Jurkat, Clone E6-1 (cell line): ENCODE measurements around the gene PSAT1. TPM values are rescaled to one million over a fixed set of nuclear protein-coding genes. Genes with fewer than 3 reads are reported as not detected.
A peak's percentile ranks its signal among the peaks of the same experiment; 100 is the strongest.
"Not testable (repeated sequence)": the region's sequence is repeated elsewhere in the genome, so short reads cannot be mapped to it uniquely, and the experiment has no call there.

Experiments used
- DNase-seq: peaks from one replicate; pipeline ENCODE4 v3.0.0-alpha.2; 2011; ENCODE audit warnings: low read depth, low spot score
- H3K4me3 ChIP-seq: 2 replicates; pipeline ENCODE4 v1.5.1; 2011; ENCODE audit warnings: mild to moderate bottlenecking, low read length, control low read depth, moderate library complexity
- polyA plus RNA-seq: library from polyadenylated mRNA; unstranded; fragments of >200 nt; gene quantifications from one replicate; pipeline ENCODE4 v1.2.1, GENCODE V29; 2012; ENCODE audit warnings: missing spikeins; ENCODE audit not compliant: insufficient read length, insufficient read depth

Gene PSAT1
- 161 TPM for polyA plus RNA-seq

DNA sequence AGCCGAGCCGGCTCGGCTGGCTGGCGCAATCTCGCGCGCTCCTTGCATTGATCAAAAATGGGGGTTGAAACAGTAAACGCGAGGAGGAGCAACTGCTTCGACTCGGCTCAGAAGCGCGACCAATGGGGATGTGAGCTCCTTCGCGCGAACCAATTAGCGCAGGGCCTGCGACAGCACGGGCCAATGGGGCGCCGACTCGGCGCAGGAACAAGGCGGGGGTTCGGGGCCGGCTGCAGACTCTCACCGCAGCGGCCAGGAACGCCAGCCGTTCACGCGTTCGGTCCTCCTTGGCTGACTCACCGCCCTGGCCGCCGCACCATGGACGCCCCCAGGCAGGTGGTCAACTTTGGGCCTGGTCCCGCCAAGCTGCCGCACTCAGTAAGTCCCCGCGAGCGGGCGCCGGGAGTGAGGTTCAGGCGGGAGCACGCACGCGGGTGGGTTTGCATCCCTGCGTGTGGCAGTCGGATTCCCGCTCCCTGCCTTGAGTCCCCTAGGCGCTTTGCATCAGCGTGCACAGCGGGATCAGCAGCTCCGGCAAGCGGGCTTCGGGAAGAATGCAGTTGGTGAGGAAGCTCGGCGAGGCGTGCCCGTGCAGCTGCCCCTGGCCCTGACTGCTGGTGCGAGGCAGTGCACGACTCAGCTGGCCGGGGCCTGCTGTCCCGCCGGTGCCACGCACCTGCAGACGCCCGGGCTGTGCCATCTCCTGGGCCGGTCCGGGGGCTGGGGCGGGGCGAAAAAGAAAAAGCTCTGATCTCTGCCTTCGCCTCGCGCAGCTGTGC, at the start of gene PSAT1:
TSS of gene PSAT1 (plus strand) at position 233 of the 779 bp plus-strand sequence. CDS start at position 319, 86 bp downstream.
- DNase-seq, result peak; percentile 96
- peak within 1 kb of the TSS; percentile 94 for H3K4me3 ChIP-seq

GRCh38 chr9:78248635-78249034, 48.3 kb upstream of the PSAT1 start:
- no peak overlapping the region for H3K4me3 ChIP-seq
- DNase-seq, result no peak

DNA sequence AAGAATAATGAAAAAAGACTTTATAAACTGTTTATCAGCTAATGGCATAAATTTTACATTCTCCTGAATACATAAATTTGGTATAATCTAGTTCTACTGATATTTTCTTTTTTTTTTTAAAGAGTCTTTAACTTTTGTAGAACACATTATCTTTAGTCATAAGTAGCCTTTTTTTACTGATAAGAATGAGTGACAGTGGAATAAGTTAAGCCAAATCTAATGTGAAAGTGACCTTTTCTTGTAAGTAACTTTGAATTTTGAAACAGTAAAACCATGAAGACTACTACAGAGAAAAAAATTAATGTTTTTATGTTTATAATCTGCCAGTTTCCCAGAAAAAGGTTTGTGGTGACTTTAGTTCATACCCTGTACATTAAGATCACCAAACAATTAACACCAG, 47.4 kb upstream of the PSAT1 start:
- H3K4me3 ChIP-seq, result no peak overlapping the region
- no peak for DNase-seq

GRCh38 chr9:78252616-78253015, 44.3 kb upstream of the PSAT1 start:
- no peak for DNase-seq
- H3K4me3 ChIP-seq, result no peak overlapping the region

GRCh38 chr9:78253285-78253684, 43.6 kb upstream of the PSAT1 start:
- no peak for DNase-seq
- no peak overlapping the region for H3K4me3 ChIP-seq

GRCh38 chr9:78261403-78262001, 35.4 kb upstream of the PSAT1 start:
- peak; percentile 48 for DNase-seq
- no peak overlapping the region for H3K4me3 ChIP-seq

- DNase-seq, result no peak
These were observed 34.3 kb upstream of the PSAT1 start for GRCh38 chr9:78262655-78263054.

DNA sequence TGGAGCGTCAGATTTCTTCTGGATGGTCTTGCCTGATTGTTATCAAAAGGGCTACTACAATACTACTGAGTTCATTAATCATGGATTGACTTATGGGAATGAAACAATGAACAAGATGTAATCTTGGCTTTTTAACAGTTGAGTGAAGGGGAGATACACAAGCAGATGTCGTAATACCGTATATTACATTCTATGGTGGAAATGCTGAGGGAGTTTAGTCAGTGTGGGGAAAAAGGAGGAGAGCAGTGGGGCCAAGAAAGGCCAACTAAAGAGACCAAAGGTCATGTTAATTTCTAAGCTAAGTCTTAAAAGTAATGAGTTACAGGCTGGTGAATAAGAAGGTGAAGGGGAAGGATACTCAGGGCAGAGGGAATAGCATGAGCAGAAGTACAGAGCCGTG, 29.0 kb upstream of the PSAT1 start:
- no peak for DNase-seq
- H3K4me3 ChIP-seq, result no peak overlapping the region

More at GRCh38 chr9:78262655-78263054, 34.3 kb upstream of the PSAT1 start:
- H3K4me3 ChIP-seq, result no peak overlapping the region

- DNase-seq, result no peak
- no peak overlapping the region for H3K4me3 ChIP-seq
These were observed 27.1 kb upstream of the PSAT1 start for GRCh38 chr9:78269784-78270183.

DNA sequence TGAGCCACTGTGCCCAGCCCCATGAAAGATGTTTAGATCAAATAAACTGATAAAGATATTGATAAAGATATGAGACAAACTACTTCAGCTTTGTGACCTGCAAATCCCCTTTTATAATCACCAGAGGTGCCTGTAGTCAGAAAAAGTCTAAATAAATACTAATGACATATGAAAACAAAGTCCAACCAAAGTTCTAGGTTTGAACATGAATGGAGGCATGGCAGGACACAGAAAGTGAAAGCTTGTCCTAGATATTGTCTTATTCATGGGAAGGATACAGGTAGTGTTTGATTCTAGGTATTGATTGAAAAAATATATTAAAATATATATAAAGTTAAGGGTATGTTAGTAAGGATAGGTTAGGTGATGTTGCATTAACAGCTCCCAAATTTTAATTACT, 24.6 kb upstream of the PSAT1 start:
- H3K4me3 ChIP-seq, result no peak overlapping the region
- DNase-seq, result no peak

- DNase-seq, result no peak
- no peak overlapping the region for H3K4me3 ChIP-seq
These were observed 23.2 kb upstream of the PSAT1 start for GRCh38 chr9:78273761-78274160.

DNA sequence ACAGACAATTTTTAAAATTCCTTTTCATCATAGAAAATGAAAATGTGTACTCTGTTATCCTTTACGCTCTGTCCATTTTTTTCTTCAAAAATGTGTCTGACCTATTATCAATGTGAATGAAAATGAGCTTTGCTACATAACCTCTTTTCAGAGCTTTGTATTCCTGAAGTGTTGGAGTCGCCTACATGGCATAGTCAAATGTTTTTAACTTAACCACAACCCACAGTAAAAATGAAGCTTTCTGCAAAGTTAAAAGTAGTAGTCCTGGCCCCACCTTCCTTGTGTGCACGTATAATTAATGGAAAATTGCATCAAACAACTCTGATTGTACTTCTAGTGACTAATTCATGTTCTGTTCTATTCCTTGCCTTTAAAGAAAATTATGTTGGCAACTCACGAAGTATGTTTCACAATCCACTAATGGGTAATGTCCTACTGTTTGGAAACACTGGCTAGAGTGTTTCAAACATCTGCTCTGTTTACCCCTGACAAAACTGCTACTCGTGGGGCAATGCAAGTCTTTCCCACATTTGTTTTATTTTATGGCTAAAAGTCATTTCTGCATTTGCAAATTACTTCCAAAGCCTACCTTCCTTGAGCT, 18.6 kb upstream of the PSAT1 start:
- no peak overlapping the region for H3K4me3 ChIP-seq
- peak; percentile 33 for DNase-seq

- no peak for DNase-seq
- H3K4me3 ChIP-seq, result no peak overlapping the region
These were observed 18.1 kb upstream of the PSAT1 start for GRCh38 chr9:78278801-78279200.

DNA sequence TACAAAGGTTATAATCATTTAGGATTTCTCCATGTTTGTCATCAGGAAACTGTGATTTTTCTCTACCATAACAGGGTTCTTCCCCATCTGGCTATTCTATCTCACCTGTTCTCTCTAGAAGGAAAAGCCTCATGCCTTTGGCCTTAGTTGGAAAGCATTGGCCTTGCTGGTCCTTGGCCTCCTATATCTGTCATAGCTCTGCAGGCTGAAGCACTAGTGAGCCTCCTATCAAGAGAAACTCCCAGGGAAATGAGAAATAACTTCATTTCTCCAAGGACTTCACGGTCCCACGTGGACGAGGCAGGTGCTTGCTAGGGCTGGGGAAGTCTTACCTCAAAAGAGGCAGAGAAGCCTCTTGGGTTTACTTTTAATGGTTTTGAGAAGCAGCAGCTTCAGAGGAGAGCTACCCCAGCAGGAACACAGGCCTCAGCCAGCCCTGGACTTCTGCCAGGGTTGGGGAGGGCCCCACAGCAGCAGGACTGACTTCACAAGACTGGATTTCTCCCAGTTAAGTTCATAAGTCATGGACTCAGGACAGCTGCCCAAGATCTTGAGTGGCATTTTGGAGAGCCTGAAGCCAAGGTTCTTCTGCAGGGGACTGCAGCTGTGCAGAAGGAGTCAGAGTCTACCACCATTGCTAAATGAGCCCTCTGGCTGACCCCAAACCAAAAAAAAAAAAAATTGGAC, 15.8 kb upstream of the PSAT1 start:
- no peak for DNase-seq
- H3K4me3 ChIP-seq, result no peak overlapping the region

- not testable (repeated sequence) for DNase-seq, H3K4me3 ChIP-seq
These were observed 12.7 kb upstream of the PSAT1 start for GRCh38 chr9:78284181-78284580.

- DNase-seq, result no peak
- no peak overlapping the region for H3K4me3 ChIP-seq
These were observed 10.8 kb upstream of the PSAT1 start for GRCh38 chr9:78286125-78286524.

DNA sequence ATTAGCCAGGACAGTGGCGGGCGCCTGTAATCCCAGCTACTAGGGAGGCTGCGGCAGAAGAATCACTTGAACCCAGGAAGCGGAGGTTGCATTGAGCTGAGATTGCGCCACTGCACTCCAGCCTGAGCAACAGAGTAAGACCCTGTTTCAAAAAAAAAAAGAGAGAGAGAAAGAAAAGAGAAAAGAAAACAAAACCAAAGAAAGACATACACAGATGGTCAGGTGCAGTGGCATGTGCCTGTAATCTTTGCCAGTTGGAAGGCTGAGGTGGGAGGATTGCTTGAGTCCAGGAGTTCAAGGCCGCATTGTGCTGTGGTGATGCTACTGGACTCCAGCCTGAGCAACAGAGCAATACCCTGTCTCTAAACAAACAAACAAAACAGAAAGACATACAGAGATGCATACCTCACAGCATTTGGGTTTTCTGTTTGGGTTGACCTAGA, 10.0 kb upstream of the PSAT1 start:
- no peak for DNase-seq

DNA sequence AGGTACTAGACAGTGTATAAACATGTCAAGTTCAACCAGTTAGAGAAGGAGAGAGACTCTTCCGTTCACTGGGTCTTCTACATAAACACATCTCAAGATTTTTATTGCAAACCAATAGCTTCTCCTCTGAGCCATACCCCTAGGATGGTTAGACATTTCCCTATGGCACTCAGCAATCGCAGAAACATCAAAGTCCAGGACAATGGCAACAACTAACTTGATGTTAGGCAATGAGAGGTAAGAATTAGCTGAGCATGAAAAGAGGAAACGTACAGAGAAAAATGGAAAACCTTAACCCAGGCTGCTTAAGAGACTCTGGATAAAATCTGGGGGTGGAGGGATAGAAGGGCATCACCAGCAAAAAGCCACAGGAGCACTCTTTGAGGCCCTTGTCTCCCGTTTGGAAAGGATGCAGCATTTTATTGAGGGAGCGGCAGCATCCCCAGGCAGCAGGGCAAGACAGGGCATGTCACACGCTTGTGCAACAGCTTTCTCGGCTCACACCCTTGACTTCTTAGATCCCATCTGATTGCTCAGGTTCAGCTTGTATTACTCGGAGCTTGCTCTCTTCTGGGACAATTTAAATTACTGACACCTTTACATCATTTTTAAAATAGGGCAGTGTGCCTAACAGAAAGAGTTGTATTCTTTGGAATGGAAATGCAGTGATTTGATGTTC, 8.6 kb upstream of the PSAT1 start:
- DNase-seq, result no peak
- H3K4me3 ChIP-seq, result no peak overlapping the region

More for the DNA sequence above, 10.0 kb upstream of the PSAT1 start:
- H3K4me3 ChIP-seq, result no peak overlapping the region

- no peak for DNase-seq
- H3K4me3 ChIP-seq, result no peak overlapping the region
These were observed 7.5 kb upstream of the PSAT1 start for GRCh38 chr9:78289474-78289873.
